K562 (cell line): ENCODE results near the gene SERPINF2.

Experiments used
- CEBPB ChIP-seq: fragments of 450-650 bp; IDR thresholded peaks from 2 replicates; pipeline ENCODE4 v1.6.1; 2016; ENCODE audit warnings: missing genetic modification characterization, missing compliant biosample characterization
- CHD1 ChIP-seq: fragments of 200-600 bp; sonication (generic); IDR thresholded peaks from one replicate; pipeline ENCODE4 v1.6.1; 2012; ENCODE audit warnings: mild to moderate bottlenecking, moderate library complexity, low read length, inconsistent platforms
- CREM ChIP-seq: IDR thresholded peaks from 2 replicates; pipeline ENCODE4 v1.6.1; 2014; ENCODE audit warnings: antibody characterized with exemption, low read depth
- NONO ChIP-seq, 2 experiments: fragments of 200-400 bp in 1 of 2; fragments of 450-650 bp in 1 of 2; formaldehyde crosslinking in 1 of 2; IDR thresholded peaks; 2 replicates each; pipeline ENCODE4 v1.6.1; 2017; ENCODE audit warnings: low read depth in 2 of 2, mild to moderate bottlenecking in 2 of 2, moderate library complexity in 2 of 2, low read length in 1 of 2
- PHB ChIP-seq: fragments of 250-450 bp; sonication (Bioruptor Pico); IDR thresholded peaks from 2 replicates; pipeline ENCODE4 v1.5.0; 2021
- RAD51 ChIP-seq: fragments of 450-650 bp; IDR thresholded peaks from 2 replicates; pipeline ENCODE4 v1.7.1; 2016; ENCODE audit warnings: low read depth, mild to moderate bottlenecking, borderline replicate concordance
- SIX5 ChIP-seq, 2 experiments: IDR thresholded peaks; 2 replicates each; pipeline ENCODE4 v1.6.1; 2011; ENCODE audit warnings: low read length in 2 of 2, borderline replicate concordance in 1 of 2, low read depth in 1 of 2, mild to moderate bottlenecking in 1 of 2, moderate library complexity in 1 of 2; ENCODE audit not compliant: insufficient read depth in 1 of 2
- ZBED1 ChIP-seq: IDR thresholded peaks from 2 replicates; pipeline ENCODE4 v1.6.1; 2014
- ZBTB1 ChIP-seq: sonication (generic); formaldehyde crosslinking; IDR thresholded peaks from 2 replicates; pipeline ENCODE4 v1.8.1; 2023; ENCODE audit warnings: missing genetic modification reagents, low read depth, mild to moderate bottlenecking, borderline replicate concordance
- ZKSCAN1 ChIP-seq: fragments of 150-350 bp; IDR thresholded peaks from 2 replicates; pipeline ENCODE4 v1.6.1; 2016; ENCODE audit warnings: low read depth, low read length
- ZKSCAN3 ChIP-seq: fragments of 250-450 bp; sonication (Bioruptor Pico); IDR thresholded peaks from 2 replicates; pipeline ENCODE4 v1.4.0; 2020
- ZNF121 ChIP-seq: sonication (generic); formaldehyde crosslinking; conservative IDR thresholded peaks from 2 replicates; pipeline ENCODE4 v1.8.0; 2022; ENCODE audit warnings: missing genetic modification reagents
- TF ChIP-seq, protein P1 (sequence below): sonication (generic); formaldehyde crosslinking; IDR thresholded peaks from 2 replicates; pipeline ENCODE4 v1.8.1; 2022; ENCODE audit warnings: missing genetic modification reagents
- TF ChIP-seq, protein P2 (sequence below): fragments of 250-450 bp; sonication (Bioruptor Pico); IDR thresholded peaks from 2 replicates; pipeline ENCODE4 v1.5.0; 2020; ENCODE audit warnings: mild to moderate bottlenecking, borderline replicate concordance

- TF ChIP-seq CEBPB (no peak), SIX5 (IDR thresholded peaks at IDR 0.05; ENCODE audit: borderline replicate concordance in 1 of 2, insufficient read depth in 1 of 2, low read depth in 1 of 2, low read length in 2 of 2) (no peak), ZKSCAN1 (no peak), CHD1 (no peak), RAD51 (no peak), NONO (IDR thresholded peaks at IDR 0.05; ENCODE audit: low read depth in 2 of 2, low read length in 1 of 2) (no peak), ZNF121 (CRISPR knock-in tag) (no peak), ZKSCAN3 (CRISPR knock-in tag) (no peak), ZBTB1 (CRISPR knock-in tag) (no peak), CREM (no peak), ZBED1 (no peak), PHB (CRISPR knock-in tag) (no peak)
- TF ChIP-seq, protein P1, sequence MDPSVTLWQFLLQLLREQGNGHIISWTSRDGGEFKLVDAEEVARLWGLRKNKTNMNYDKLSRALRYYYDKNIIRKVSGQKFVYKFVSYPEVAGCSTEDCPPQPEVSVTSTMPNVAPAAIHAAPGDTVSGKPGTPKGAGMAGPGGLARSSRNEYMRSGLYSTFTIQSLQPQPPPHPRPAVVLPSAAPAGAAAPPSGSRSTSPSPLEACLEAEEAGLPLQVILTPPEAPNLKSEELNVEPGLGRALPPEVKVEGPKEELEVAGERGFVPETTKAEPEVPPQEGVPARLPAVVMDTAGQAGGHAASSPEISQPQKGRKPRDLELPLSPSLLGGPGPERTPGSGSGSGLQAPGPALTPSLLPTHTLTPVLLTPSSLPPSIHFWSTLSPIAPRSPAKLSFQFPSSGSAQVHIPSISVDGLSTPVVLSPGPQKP (CRISPR knock-in tag), result no peak
- TF ChIP-seq, protein P2, sequence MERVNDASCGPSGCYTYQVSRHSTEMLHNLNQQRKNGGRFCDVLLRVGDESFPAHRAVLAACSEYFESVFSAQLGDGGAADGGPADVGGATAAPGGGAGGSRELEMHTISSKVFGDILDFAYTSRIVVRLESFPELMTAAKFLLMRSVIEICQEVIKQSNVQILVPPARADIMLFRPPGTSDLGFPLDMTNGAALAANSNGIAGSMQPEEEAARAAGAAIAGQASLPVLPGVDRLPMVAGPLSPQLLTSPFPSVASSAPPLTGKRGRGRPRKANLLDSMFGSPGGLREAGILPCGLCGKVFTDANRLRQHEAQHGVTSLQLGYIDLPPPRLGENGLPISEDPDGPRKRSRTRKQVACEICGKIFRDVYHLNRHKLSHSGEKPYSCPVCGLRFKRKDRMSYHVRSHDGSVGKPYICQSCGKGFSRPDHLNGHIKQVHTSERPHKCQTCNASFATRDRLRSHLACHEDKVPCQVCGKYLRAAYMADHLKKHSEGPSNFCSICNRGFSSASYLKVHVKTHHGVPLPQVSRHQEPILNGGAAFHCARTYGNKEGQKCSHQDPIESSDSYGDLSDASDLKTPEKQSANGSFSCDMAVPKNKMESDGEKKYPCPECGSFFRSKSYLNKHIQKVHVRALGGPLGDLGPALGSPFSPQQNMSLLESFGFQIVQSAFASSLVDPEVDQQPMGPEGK (CRISPR knock-in tag), result no peak
Measured at GRCh38 chr17:1727258-1727789, 15.3 kb upstream of the SERPINF2 start.
